DOHH2 (cell line): Measurements from ENCODE around the gene ANKRD13B.

Experiments
- H3F3A ChIP-seq: fragments of 200-600 bp; sonication (generic), shearing (Covaris generic); 2 replicates; pipeline ENCODE4 v1.6.0; 2016; ENCODE audit warnings: antibody characterized with exemption, mild to moderate bottlenecking; ENCODE audit not compliant: control insufficient read depth, insufficient read depth
- H3K27ac ChIP-seq: fragments of 200-600 bp; sonication (generic); 2 replicates; pipeline ENCODE4 v1.5.1; 2014; ENCODE audit warnings: low read depth, mild to moderate bottlenecking, low read length, moderate library complexity
- H3K27me3 ChIP-seq: fragments of 200-600 bp; sonication (generic); 2 replicates; pipeline ENCODE4 v1.6.1; 2014; ENCODE audit warnings: mild to moderate bottlenecking, low read length, mixed read lengths; ENCODE audit not compliant: control insufficient read depth
- H3K36me3 ChIP-seq: fragments of 200-600 bp; sonication (generic); 2 replicates; pipeline ENCODE4 v1.6.1; 2014; ENCODE audit warnings: mild to moderate bottlenecking, low read length, moderate library complexity, mixed read lengths; ENCODE audit not compliant: control insufficient read depth
- H3K4me1 ChIP-seq: fragments of 200-600 bp; sonication (generic); 2 replicates; pipeline ENCODE4 v1.6.1; 2014; ENCODE audit warnings: mild to moderate bottlenecking, low read length, mixed read lengths; ENCODE audit not compliant: control insufficient read depth
- H3K4me2 ChIP-seq: fragments of 200-600 bp; sonication (generic); 2 replicates; pipeline ENCODE4 v1.6.0; 2014; ENCODE audit warnings: mild to moderate bottlenecking, low read length, moderate library complexity
- H3K4me3 ChIP-seq: fragments of 200-600 bp; sonication (generic); 2 replicates; pipeline ENCODE4 v1.5.1; 2014; ENCODE audit warnings: mild to moderate bottlenecking, low read length, mixed read lengths
- H3K79me2 ChIP-seq: fragments of 200-600 bp; sonication (generic); 2 replicates; pipeline ENCODE4 v1.6.1; 2014; ENCODE audit warnings: mild to moderate bottlenecking, low read length, mixed read lengths; ENCODE audit not compliant: control insufficient read depth
- H3K9me2 ChIP-seq: fragments of 200-600 bp; sonication (generic); replicated peaks from 2 replicates; pipeline ENCODE4 v1.6.1; 2014; ENCODE audit warnings: mild to moderate bottlenecking, low read length, mixed read lengths; ENCODE audit not compliant: control insufficient read depth
- H3K9me3 ChIP-seq: fragments of 200-600 bp; sonication (generic); 2 replicates; pipeline ENCODE4 v1.6.1; 2014; ENCODE audit warnings: antibody characterized with exemption, low read length, mixed read lengths; ENCODE audit not compliant: control insufficient read depth, insufficient read depth
- H4K20me1 ChIP-seq: fragments of 200-600 bp; sonication (generic); 2 replicates; pipeline ENCODE4 v1.6.0; 2014; ENCODE audit warnings: low read depth, mild to moderate bottlenecking, antibody characterized with exemption, low read length, moderate library complexity; ENCODE audit not compliant: control insufficient read depth, insufficient read depth
- EZH2phosphoT487 ChIP-seq: fragments of 200-600 bp; sonication (generic); IDR thresholded peaks from 2 replicates; pipeline ENCODE4 v1.6.1; 2017; ENCODE audit warnings: borderline replicate concordance, mild to moderate bottlenecking, antibody characterized with exemption, low read length, moderate library complexity, mixed read lengths
- TF ChIP-seq, protein P1 (sequence below): fragments of 200-600 bp; sonication (generic); IDR thresholded peaks from one replicate; pipeline ENCODE4 v1.5.1; 2014; ENCODE audit warnings: antibody characterized with exemption, mild to moderate bottlenecking, low read depth, low read length; ENCODE audit not compliant: poor library complexity, severe bottlenecking

ANKRD13B gene

DNA sequence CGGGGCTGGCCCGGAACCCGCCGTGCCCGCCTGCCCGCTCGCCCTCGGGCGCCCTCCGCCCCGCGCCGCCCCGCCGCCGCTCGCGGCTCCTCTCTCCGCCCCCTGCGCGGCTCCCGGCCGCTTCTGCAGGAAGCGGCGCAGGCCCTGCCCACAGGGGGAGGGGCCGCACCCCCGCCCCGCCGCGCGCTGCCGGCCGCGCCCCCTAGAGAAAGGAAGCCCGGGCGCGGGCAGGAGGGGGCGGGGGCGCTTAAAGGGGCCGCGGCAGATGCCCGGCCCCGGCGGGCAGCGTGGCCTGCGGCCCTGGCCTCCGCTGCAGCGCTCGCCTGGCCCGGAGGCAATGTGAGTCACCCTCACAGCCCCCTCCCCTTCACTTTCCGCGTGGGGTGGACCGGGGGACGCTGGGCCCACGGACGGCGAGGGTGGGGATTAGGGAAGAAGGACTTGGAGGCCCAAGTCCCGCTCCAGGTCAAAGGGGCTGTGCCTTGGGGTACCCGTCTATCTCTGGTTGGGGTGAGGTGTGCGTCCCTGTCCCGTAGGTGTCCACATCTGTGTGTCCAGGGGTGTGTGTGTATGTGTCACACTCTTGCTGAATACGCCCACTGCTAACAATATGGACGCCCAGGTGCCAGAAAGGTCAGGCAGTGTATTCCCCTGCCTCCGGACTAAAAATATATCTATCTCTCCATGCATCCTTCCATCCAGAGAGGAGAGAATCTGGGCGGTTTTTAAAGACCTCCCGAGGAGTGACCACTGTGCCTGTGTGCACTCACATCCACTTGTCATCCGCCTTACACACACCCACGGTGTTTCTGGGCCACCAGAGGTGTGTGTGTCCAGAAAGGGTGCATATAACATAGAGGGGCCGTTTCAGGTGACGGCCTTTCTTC lies 3.2 kb upstream of the ANKRD13B start, which contains the start of gene GIT1:
Gene GIT1 (minus strand): TSS at position 125 of the 887 bp plus-strand sequence. CDS start 270 bp downstream, outside the sequence.
- Histone ChIP-seq H3K27ac (peak within 1 kb of the TSS; percentile 59), H3K9me2 (no peaks in the 10 kb centered on the region), H3K4me3 (peak within 1 kb of the TSS; percentile 92), H3K9me3 (no peaks in the 10 kb centered on the region), H3K36me3 (0 out of 2 replicates have a peak, but pooled peaks cover 6% of the 10 kb centered on the region), H3K4me1 (peaks cover 78% of the 10 kb centered on the region), H3K4me2 (peak within 1 kb of the TSS; percentile 94), H3K27me3 (no peaks in the 10 kb centered on the region), H3K79me2 (peaks cover 64% of the 10 kb centered on the region), H4K20me1 (peaks cover 15% of the 10 kb centered on the region; the same call in 1 of the 2 replicates), H3F3A (peaks cover 13% of the 10 kb centered on the region)
- TF ChIP-seq, protein P1, sequence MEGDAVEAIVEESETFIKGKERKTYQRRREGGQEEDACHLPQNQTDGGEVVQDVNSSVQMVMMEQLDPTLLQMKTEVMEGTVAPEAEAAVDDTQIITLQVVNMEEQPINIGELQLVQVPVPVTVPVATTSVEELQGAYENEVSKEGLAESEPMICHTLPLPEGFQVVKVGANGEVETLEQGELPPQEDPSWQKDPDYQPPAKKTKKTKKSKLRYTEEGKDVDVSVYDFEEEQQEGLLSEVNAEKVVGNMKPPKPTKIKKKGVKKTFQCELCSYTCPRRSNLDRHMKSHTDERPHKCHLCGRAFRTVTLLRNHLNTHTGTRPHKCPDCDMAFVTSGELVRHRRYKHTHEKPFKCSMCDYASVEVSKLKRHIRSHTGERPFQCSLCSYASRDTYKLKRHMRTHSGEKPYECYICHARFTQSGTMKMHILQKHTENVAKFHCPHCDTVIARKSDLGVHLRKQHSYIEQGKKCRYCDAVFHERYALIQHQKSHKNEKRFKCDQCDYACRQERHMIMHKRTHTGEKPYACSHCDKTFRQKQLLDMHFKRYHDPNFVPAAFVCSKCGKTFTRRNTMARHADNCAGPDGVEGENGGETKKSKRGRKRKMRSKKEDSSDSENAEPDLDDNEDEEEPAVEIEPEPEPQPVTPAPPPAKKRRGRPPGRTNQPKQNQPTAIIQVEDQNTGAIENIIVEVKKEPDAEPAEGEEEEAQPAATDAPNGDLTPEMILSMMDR, result no peak
- no peak for TF ChIP-seq EZH2phosphoT487

- Histone ChIP-seq H3K9me3 (no peaks in the 10 kb centered on the region), H3K79me2 (peaks cover 64% of the 10 kb centered on the region), H3K27ac (peak overlapping the region; percentile 59), H3K4me2 (peak overlapping the region; percentile 94), H3F3A (peaks cover 13% of the 10 kb centered on the region), H3K9me2 (no peaks in the 10 kb centered on the region), H3K4me3 (peak overlapping the region; percentile 74), H3K27me3 (no peaks in the 10 kb centered on the region), H3K4me1 (peaks cover 74% of the 10 kb centered on the region), H4K20me1 (0 out of 2 replicates have a peak, but pooled peaks cover 9% of the 10 kb centered on the region), H3K36me3 (0 out of 2 replicates have a peak, but pooled peaks cover 6% of the 10 kb centered on the region)
- no peak for TF ChIP-seq EZH2phosphoT487
- TF ChIP-seq, protein P1, result no peak
Measured at GRCh38 chr17:29590411-29591145, 2.4 kb upstream of the ANKRD13B start.

DNA sequence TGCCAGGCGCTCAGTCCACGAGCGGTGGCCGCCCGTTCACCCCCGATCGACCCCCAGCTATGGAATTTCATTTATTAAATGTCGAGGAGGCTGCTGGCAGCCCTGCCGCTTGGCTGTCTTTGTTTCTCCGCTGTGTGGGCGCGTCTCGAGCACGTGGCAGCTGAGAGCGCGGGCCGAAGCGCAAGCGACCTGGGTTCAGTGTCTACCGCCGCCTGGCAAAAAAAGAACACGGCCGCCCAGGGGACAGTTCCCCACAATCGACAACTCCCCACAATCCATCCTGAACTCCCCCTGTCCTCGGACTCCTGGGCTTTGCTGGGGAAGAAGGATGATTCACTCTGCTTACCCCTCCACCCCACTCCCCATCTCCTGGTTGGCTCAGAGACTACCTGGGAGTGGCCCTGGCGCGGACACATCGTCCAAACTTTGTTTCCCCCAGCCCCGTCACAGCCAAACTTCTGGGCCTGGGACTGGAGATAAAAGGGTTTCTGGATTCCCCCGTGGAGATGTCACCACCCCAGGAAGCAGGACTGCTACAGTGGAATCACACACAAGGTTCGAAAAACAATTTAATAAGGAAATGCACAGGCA lies 1.7 kb upstream of the ANKRD13B start:
- Histone ChIP-seq H3F3A (peaks cover 13% of the 10 kb centered on the region), H3K27me3 (no peaks in the 10 kb centered on the region), H3K4me1 (peaks cover 68% of the 10 kb centered on the region), H3K27ac (peak overlapping the region; percentile 59), H3K9me2 (no peaks in the 10 kb centered on the region), H3K4me2 (peak overlapping the region; percentile 94), H3K9me3 (no peaks in the 10 kb centered on the region), H3K79me2 (peaks cover 64% of the 10 kb centered on the region), H4K20me1 (0 out of 2 replicates have a peak, but pooled peaks cover 9% of the 10 kb centered on the region), H3K36me3 (0 out of 2 replicates have a peak, but pooled peaks cover 6% of the 10 kb centered on the region), H3K4me3 (peak overlapping the region; percentile 74)
- TF ChIP-seq, protein P1, result no peak
- no peak for TF ChIP-seq EZH2phosphoT487
